Kidney (tissue), 14 donors: Measurements from ENCODE around the gene TUBB. TPM values are rescaled to one million over a fixed set of nuclear protein-coding genes. Genes with fewer than 3 reads are reported as not detected.
A peak's percentile ranks its signal among the peaks of the same experiment; 100 is the strongest.
"Not testable (repeated sequence)": the region's sequence is repeated elsewhere in the genome, so short reads cannot be mapped to it uniquely, and the experiment has no call there.

Experiments
- DNase-seq, 5 donors: peaks; one replicate each; pipeline ENCODE4 v3.0.0-alpha.2; 2013 to 2020
- FAIRE-seq: peaks from 2 replicates; lab custom pipeline; 2012; peaks lifted over from hg19 to GRCh38; lab: Jason Lieb, UNC
- H3K27ac ChIP-seq, 2 donors: one replicate each; pipeline ENCODE4 v1.7.0; 2013; ENCODE audit warnings: low read depth in 2 of 2, low read length in 2 of 2, inconsistent platforms in 1 of 2
- H3K27me3 ChIP-seq: one replicate; pipeline ENCODE4 v1.7.1; 2013; ENCODE audit warnings: low read length, inconsistent platforms; ENCODE audit not compliant: control insufficient read depth, insufficient read depth
- H3K36me3 ChIP-seq, 3 donors: one replicate each; pipeline versions ENCODE4 v1.7.0 to v1.7.1; 2013; ENCODE audit warnings: low read length in 3 of 3, control low read depth in 1 of 3, inconsistent platforms in 1 of 3; ENCODE audit not compliant: insufficient read depth in 3 of 3, control insufficient read depth in 2 of 3
- H3K4me1 ChIP-seq, 3 donors: one replicate each; pipeline versions ENCODE4 v1.7.0 to v1.7.1; 2013; ENCODE audit warnings: low read length in 3 of 3, inconsistent platforms in 1 of 3, low read depth in 1 of 3; ENCODE audit not compliant: control insufficient read depth in 2 of 3, insufficient read depth in 2 of 3
- H3K4me3 ChIP-seq, 3 donors: one replicate each; pipeline versions ENCODE4 v1.7.0 to v1.8.1; 2013; ENCODE audit warnings: low read length in 3 of 3, control low read depth in 1 of 3, inconsistent platforms in 1 of 3
- H3K9ac ChIP-seq, 3 donors: one replicate each; pipeline versions ENCODE4 v1.7.0 to v1.7.1; 2013; ENCODE audit warnings: low read length in 3 of 3, control low read depth in 1 of 3, inconsistent platforms in 1 of 3
- H3K9me3 ChIP-seq, 3 donors: one replicate each; pipeline versions ENCODE4 v1.7.0 to v1.7.1; 2013; ENCODE audit warnings: low read length in 3 of 3, control low read depth in 1 of 3, inconsistent platforms in 1 of 3; ENCODE audit not compliant: control insufficient read depth in 2 of 3, insufficient read depth in 1 of 3
- intact Hi-C: fragments of 100-400 bp; cut with DNase I; formaldehyde crosslinking; loops from one replicate; pipeline ENCODE4 v1.11.1; 2022
- polyA plus RNA-seq: library from polyadenylated mRNA; stranded (reverse); fragments of 350-450 nt; fragmentation: Illumina TruSeq; extraction: RNeasy Lipid Tissue Mini Kit (QIAGEN cat#74804); gene quantifications from one replicate; pipeline ENCODE4 v1.2.3, GENCODE V29; 2014; ENCODE audit warnings: low read depth, low replicate concordance; ENCODE audit not compliant: insufficient read depth
- total RNA-seq: library from RNA; stranded (reverse); fragmentation: NEBNext Ultra II Directional; extraction: Animal tissue kit (Norgen Biotek cat#: 25700); gene quantifications from one replicate; pipeline ENCODE4 v1.2.1, GENCODE V29; 2021
- TF ChIP-seq, protein P1 (sequence below): IDR thresholded peaks from 3 replicates; pipeline ENCODE4 v1.5.1; 2012; ENCODE audit warnings: mild to moderate bottlenecking, moderate library complexity, borderline replicate concordance; ENCODE audit not compliant: insufficient read depth; ENCODE audit errors: extremely low read depth
- donor health status: control.
- donor health status: control.
- donor health status: control.
- donor health status: control.
- donor health status: control.
- donor health status: DM: yes; HTN: yes; CAD: no.
- donor health status: Normal renal cell carcinoma (clear cell type).

TUBB gene
- total and polyA plus RNA-seq, 2 donors from 2014 or later: 197 to 295 TPM

DNA sequence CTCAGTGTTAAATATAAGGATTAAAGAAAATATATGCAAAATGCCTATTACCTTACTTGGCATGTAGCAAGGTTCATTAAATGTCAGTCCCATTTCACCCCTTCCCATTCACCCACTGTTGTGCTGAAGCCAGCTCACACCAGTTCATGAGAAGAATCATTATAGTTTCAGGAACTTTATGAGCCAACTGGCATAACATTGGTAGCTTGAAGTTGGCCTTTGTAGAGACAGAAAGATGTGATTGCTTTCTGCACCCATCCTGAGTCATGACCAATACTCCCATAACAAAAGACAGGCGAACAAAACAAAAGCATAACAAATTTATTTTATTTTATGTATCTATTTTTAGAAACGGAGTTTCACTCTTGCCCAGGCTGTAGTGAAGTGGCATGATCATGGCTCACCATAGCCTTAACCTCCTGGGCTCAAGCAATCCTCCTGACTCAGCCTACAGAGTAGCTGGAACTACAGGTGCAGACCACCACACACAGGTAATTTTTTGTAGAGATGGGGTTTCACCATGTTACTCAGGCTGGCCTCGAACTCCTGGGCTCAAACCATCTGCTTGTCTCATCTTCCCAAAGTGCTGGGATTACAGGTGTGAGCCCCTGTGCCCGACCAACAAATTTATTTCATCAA lies 41.8 kb downstream of the TUBB start:
- Histone ChIP-seq H3K9ac (no peak overlapping the region), H3K27me3 (no peaks in the 10 kb centered on the region), H3K9me3 (no peaks in the 10 kb centered on the region), H3K36me3 (no peaks in the 10 kb centered on the region), H3K4me1 (peaks cover 0 to 33% (median 22%) of the 10 kb centered on the region in 3 donors), H3K27ac (peak overlapping the region; percentile 53 to 79), H3K4me3 (no peak overlapping the region)
- TF ChIP-seq, protein P1, sequence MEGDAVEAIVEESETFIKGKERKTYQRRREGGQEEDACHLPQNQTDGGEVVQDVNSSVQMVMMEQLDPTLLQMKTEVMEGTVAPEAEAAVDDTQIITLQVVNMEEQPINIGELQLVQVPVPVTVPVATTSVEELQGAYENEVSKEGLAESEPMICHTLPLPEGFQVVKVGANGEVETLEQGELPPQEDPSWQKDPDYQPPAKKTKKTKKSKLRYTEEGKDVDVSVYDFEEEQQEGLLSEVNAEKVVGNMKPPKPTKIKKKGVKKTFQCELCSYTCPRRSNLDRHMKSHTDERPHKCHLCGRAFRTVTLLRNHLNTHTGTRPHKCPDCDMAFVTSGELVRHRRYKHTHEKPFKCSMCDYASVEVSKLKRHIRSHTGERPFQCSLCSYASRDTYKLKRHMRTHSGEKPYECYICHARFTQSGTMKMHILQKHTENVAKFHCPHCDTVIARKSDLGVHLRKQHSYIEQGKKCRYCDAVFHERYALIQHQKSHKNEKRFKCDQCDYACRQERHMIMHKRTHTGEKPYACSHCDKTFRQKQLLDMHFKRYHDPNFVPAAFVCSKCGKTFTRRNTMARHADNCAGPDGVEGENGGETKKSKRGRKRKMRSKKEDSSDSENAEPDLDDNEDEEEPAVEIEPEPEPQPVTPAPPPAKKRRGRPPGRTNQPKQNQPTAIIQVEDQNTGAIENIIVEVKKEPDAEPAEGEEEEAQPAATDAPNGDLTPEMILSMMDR: no peak
- intact Hi-C loops: no loop called here
- DNase-seq (no peak), FAIRE-seq (no peak)

DNA sequence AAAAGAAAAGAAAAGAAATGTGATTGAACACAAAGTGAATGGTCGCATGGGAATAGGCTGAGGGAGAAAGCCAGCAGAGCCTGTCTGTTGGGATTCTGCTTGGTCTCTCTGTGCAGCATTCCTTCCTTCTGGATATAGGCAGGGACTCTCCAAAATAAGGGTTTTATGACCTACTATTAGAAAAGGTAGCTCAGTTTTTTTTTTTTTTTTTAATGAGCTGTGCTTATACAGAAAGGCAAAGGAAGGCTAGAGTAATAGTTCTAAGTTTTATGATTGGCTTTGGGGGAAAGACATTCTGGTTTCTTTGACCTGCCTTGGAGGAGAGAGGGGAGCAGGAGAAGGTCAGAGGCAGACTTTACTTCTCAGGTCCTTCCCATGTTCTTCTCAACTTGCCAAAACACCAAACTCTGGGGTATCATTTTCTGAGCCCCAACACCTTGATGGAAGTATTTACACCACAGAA lies 43.0 kb downstream of the TUBB start:
- FAIRE-seq (no peak), DNase-seq (no peak)
- Histone ChIP-seq H3K9ac (no peak overlapping the region), H3K9me3 (no peaks in the 10 kb centered on the region), H3K4me3 (peak overlapping the region in 1 of 3 donors; percentile 3), H3K4me1 (peaks cover 0 to 37% (median 19%) of the 10 kb centered on the region in 3 donors), H3K27me3 (no peaks in the 10 kb centered on the region), H3K27ac (peak overlapping the region; percentile 86 to 93), H3K36me3 (no peaks in the 10 kb centered on the region)
- TF ChIP-seq, protein P1: no peak
- intact Hi-C loops: no loop called here

DNA sequence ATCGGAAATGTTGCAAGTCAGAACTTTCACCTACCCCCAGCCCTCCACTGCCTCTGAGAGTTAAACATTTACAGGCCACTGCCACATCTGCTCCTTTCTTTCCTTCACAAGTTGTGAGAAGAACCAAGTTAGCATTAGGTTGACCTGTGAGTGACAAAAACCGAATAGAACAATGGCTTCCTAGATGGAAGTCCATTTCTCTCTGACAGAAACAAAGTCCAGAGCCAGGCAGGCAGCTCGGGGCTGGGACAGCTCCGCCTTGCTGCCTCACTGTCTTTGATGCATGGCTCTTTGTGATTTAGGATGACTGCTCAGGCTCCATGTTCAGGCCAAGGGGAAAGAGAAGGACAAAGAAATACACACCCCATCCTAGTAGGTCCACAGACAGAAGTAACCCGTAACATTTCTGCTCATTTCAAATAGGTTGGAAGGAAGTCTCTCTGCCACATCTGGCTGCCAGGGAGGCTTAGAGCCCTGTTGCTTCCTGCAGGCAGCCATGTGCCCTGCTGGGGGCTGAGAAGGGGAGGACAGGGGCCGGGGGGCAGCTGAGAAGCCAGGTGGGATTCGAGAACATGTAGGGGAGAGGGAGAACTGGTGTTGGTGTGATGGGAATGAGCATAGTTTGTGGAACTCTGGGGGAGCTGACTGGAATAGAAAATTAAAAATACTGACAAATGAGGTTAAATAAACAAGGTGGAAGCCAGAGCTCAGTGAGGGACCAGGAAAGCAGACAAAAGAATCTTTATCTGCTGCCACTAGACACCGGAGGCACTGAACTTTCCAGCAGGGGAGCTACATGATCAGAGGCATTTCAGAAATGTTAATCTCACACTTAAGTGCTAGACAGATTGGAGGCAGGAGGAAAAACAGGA lies 43.7 kb downstream of the TUBB start:
- H3K4me1 ChIP-seq: peaks cover 0 to 34% (median 22%) of the 10 kb centered on the region in 3 donors
- TF ChIP-seq, protein P1: peak; percentile 30
- intact Hi-C loops: no loop called here
- DNase-seq: peak in 4 of 5 donors; percentile 62 to 84 (median 75)
- H3K4me3 ChIP-seq: peak overlapping the region in 1 of 3 donors; percentile 3
- peak overlapping the region in 1 of 3 donors; percentile 37 for H3K9ac ChIP-seq
- H3K9me3 ChIP-seq: no peaks in the 10 kb centered on the region
- no peaks in the 10 kb centered on the region for H3K36me3 ChIP-seq
- H3K27me3 ChIP-seq: no peaks in the 10 kb centered on the region
- H3K27ac ChIP-seq: peak overlapping the region; percentile 86 to 93
- FAIRE-seq: no peak

DNA sequence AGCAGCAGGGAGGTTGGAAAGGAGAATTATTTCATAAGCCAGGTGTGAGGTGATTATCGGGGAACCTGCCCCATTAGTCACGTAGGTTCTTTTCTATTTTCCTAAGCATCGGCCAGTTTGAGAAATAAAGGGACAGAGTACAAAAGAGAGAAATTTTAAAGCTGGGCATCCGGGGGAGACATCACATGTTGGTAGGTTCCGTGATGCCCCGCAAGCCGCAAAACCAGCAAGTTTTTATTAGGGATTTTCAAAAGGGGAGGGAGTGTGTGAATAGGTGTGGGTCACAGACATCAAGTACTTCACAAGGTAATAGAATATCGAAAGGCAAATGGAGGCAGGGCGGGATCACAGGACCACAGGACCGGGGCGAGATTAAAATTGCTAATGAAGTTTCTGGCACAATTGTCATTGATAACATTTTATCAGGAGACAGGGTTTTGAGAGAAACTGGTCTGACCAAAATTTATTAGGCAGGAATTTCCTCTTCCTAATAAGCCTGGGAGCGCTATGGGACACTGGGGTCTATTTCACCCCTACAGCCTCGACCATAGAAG lies 44.4 kb downstream of the TUBB start:
- H3K27ac ChIP-seq: peak overlapping the region; percentile 86 to 93

DNA sequence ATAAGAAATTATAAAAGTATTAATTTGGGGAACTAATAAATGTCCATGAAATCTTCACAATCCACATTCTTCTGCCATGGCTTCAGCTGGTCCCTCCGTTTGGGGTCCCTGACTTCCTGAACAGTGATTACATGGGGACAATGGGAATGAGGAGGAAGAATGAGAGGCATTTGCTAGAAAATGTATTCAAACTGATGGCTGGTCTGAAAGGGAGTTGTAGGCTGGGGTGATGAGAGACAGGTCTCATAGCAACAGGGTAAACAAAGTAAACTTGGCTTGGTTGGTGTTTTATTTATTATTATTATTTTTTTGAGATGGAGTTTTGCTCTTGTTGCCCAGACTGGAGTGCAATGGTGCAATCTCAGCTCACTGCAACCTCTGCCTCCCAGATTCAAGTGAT lies 45.3 kb downstream of the TUBB start:
- H3K27me3 ChIP-seq, intact Hi-C loops, H3K9me3 ChIP-seq, FAIRE-seq, H3K9ac ChIP-seq, H3K4me3 ChIP-seq, H3K36me3 ChIP-seq, H3K27ac ChIP-seq, DNase-seq: not testable (repeated sequence)
- H3K4me1 ChIP-seq: peaks cover 0 to 28% (median 21%) of the 10 kb centered on the region in 3 donors

More for the DNA sequence above, 44.4 kb downstream of the TUBB start:
- Histone ChIP-seq H3K9ac (peak overlapping the region in 1 of 3 donors; percentile 37), H3K4me1 (peaks cover 0 to 27% (median 27%) of the 10 kb centered on the region in 3 donors), H3K4me3 (peak overlapping the region in 1 of 3 donors; percentile 3)
- DNase-seq, H3K9me3 ChIP-seq, intact Hi-C loops, FAIRE-seq, H3K36me3 ChIP-seq, H3K27me3 ChIP-seq: not testable (repeated sequence)
